SK-N-DZ (cell line): Measurements from ENCODE around the gene MCAT.

Source experiments
- DNase-seq: peaks from one replicate; pipeline ENCODE4 v3.0.0-alpha.2; 2015; ENCODE audit warnings: low spot score

The MCAT gene

GRCh38 chr22:43094085-43094484 lies 49.1 kb downstream of the MCAT start:
- DNase-seq: peak; percentile 41

GRCh38 chr22:43092085-43092484 lies 51.1 kb downstream of the MCAT start:
- no peak for DNase-seq

GRCh38 chr22:43090130-43090789 lies 52.9 kb downstream of the MCAT start:
- peak; percentile 77 for DNase-seq

- peak; percentile 83 for DNase-seq
These were observed 54.0 kb downstream of the MCAT start, which contains the start of gene TTLL1 for GRCh38 chr22:43088984-43089717. TSS of gene TTLL1 (minus strand) at chr22:43089391. CDS start at chr22:43075586, 13,805 bp downstream.

- no peak for DNase-seq
These were observed 54.6 kb downstream of the MCAT start for GRCh38 chr22:43088627-43088983.

GRCh38 chr22:43085658-43086606 lies 57.3 kb downstream of the MCAT start:
- DNase-seq: no peak
